Measurements from ENCODE around the gene HAS3.

DNA sequence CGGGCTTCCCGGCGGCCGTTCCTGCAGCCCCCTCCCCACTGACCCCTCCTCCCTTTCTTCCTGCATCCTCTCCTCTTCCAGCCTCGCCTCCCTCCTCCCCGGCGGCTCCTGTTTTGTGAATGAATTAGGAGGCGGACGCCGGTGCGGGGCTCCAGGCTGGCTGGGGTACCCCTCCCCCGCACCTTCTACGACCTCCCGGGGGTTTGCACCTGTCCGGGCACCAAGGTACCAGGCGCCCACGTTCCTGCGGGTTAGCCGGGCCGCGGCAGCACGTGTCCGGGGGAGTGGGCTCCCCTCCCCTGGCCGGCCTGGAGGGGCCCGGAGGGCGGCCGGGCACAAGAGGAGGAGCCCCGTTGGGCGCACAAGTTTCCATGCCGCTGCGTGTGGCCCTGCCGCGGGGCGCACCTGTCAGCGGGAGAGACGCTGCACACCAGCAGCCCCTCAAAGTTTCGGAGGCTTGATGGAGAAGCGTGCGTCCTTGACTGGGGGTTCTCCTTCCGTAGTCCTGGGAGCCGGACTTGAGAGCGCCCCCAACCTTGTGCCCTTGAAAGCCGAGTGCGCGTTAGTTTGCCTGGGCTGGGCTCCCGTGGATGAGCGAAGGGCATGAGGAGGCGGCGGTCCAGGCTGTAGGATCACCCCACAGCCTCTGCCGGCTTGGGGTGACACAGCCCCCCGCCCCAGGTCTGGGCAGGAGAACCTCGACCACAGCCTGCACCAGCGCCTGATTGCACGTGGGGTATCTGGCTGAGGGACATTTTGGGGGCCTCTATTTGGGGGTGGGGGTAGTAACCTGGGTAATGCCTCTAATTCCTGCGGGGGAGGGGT is 1.2 kb downstream of the HAS3 start:
- TF ChIP-seq, protein P1, sequence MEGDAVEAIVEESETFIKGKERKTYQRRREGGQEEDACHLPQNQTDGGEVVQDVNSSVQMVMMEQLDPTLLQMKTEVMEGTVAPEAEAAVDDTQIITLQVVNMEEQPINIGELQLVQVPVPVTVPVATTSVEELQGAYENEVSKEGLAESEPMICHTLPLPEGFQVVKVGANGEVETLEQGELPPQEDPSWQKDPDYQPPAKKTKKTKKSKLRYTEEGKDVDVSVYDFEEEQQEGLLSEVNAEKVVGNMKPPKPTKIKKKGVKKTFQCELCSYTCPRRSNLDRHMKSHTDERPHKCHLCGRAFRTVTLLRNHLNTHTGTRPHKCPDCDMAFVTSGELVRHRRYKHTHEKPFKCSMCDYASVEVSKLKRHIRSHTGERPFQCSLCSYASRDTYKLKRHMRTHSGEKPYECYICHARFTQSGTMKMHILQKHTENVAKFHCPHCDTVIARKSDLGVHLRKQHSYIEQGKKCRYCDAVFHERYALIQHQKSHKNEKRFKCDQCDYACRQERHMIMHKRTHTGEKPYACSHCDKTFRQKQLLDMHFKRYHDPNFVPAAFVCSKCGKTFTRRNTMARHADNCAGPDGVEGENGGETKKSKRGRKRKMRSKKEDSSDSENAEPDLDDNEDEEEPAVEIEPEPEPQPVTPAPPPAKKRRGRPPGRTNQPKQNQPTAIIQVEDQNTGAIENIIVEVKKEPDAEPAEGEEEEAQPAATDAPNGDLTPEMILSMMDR (IDR thresholded peaks at IDR 0.05; ENCODE audit: borderline replicate concordance, extremely low read depth, low read length, poor library complexity, severe bottlenecking): no peak
- peak; percentile 65 for TF ChIP-seq EZH2 (IDR thresholded peaks at IDR 0.05; ENCODE audit: borderline replicate concordance, low read depth, low read length, severe bottlenecking)

Data from DND-41 (cell line).